Left lung (tissue), 10 donors: ENCODE measurements around the gene XAB2. TPM values are rescaled to one million over a fixed set of nuclear protein-coding genes. Genes with fewer than 3 reads are reported as not detected.
A peak's percentile ranks its signal among the peaks of the same experiment; 100 is the strongest.

Experiments used
- ATAC-seq: fragments of 200-7000 bp; cut with Tn5 transposase; one replicate; pipeline ENCODE4 v1.9.1; 2020; ENCODE audit warnings: moderate library complexity
- DNase-seq, 4 donors: peaks; one replicate each; pipeline ENCODE4 v3.0.0-alpha.2; 2013 to 2020
- H3K27ac ChIP-seq, 2 donors: fragments of 200-600 bp; sonication (generic) in 1 of 2; one replicate each; pipeline versions ENCODE4 v1.5.0 to v1.8.0; 2020 to 2021
- H3K27me3 ChIP-seq, 2 donors: fragments of 200-600 bp; sonication (generic) in 1 of 2; one replicate each; pipeline versions ENCODE4 v1.5.0 to v1.8.0; 2020 to 2021
- H3K36me3 ChIP-seq, 2 donors: fragments of 200-600 bp; sonication (generic) in 1 of 2; one replicate each; pipeline versions ENCODE4 v1.5.0 to v1.8.0; 2020 to 2021
- H3K4me1 ChIP-seq, 2 donors: fragments of 200-600 bp; one replicate each; pipeline ENCODE4 v1.8.0; 2021
- H3K4me3 ChIP-seq, 2 donors: fragments of 200-600 bp; sonication (generic) in 1 of 2; one replicate each; pipeline versions ENCODE4 v1.5.0 to v1.8.0; 2020 to 2021; ENCODE audit warnings: mild to moderate bottlenecking in 1 of 2
- H3K9me3 ChIP-seq, 2 donors: fragments of 200-600 bp; sonication (generic) in 1 of 2; one replicate each; pipeline versions ENCODE4 v1.5.0 to v1.8.0; 2020 to 2021
- intact Hi-C, 2 donors: fragments of 100-400 bp; cut with DNase I; formaldehyde crosslinking; loops; one replicate each; pipeline versions ENCODE4 v1.11.2 to v1.14.2; 2022
- polyA plus RNA-seq, 6 donors: library from polyadenylated mRNA; unstranded; fragments of 120-200 nt; gene quantifications; one replicate each; pipeline ENCODE4 v1.2.1, GENCODE V29; 2013; ENCODE audit not compliant: insufficient read length in 6 of 6
- total RNA-seq, 2 donors: library from RNA; stranded (reverse); fragmentation: NEBNext Ultra II Directional; extraction: Animal tissue kit (Norgen Biotek cat#: 25700); gene quantifications; one replicate each; pipeline ENCODE4 v1.2.1, GENCODE V29; 2021
- TF ChIP-seq, protein P1 (sequence below), 2 donors: fragments of 200-600 bp; sonication (generic) in 1 of 2; IDR thresholded peaks; one replicate each; pipeline versions ENCODE4 v1.5.0 to v1.8.0; 2021; ENCODE audit warnings: antibody characterized with exemption in 2 of 2
- donor health status: DM: no; HTN: yes; CAD: no.
- donor health status: DM: no; HTN: no; CAD: no.

XAB2 gene
- total and polyA plus RNA-seq, 8 donors: 30.5 to 38.8 (median 32.5) TPM

- intact Hi-C loops: no loop called here
- no peak overlapping the region for H3K27ac ChIP-seq
- no peak overlapping the region for H3K4me3 ChIP-seq
- peaks cover 0 to 57% of the 10 kb centered on the region in 2 donors for H3K36me3 ChIP-seq
- H3K27me3 ChIP-seq: no peaks in the 10 kb centered on the region
- DNase-seq (peak in 1 of 4 donors; percentile 48), ATAC-seq (no peak)
- no peaks in the 10 kb centered on the region for H3K9me3 ChIP-seq
- peaks cover 14 to 33% of the 10 kb centered on the region in 2 donors for H3K4me1 ChIP-seq
- TF ChIP-seq, protein P1, sequence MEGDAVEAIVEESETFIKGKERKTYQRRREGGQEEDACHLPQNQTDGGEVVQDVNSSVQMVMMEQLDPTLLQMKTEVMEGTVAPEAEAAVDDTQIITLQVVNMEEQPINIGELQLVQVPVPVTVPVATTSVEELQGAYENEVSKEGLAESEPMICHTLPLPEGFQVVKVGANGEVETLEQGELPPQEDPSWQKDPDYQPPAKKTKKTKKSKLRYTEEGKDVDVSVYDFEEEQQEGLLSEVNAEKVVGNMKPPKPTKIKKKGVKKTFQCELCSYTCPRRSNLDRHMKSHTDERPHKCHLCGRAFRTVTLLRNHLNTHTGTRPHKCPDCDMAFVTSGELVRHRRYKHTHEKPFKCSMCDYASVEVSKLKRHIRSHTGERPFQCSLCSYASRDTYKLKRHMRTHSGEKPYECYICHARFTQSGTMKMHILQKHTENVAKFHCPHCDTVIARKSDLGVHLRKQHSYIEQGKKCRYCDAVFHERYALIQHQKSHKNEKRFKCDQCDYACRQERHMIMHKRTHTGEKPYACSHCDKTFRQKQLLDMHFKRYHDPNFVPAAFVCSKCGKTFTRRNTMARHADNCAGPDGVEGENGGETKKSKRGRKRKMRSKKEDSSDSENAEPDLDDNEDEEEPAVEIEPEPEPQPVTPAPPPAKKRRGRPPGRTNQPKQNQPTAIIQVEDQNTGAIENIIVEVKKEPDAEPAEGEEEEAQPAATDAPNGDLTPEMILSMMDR (IDR thresholded peaks at IDR 0.05): no peak
Measured at GRCh38 chr19:7627166-7627565, 2.2 kb downstream of the XAB2 start.

GRCh38 chr19:7625763-7626372, 3.5 kb downstream of the XAB2 start:
- peak in 1 of 4 donors; percentile 75 for DNase-seq
- no peak for ATAC-seq
- Histone ChIP-seq H3K4me3 (no peak overlapping the region), H3K36me3 (peaks cover 0 to 66% of the 10 kb centered on the region in 2 donors), H3K27me3 (no peaks in the 10 kb centered on the region), H3K27ac (no peak overlapping the region), H3K9me3 (no peaks in the 10 kb centered on the region), H3K4me1 (peaks cover 14 to 23% of the 10 kb centered on the region in 2 donors)
- TF ChIP-seq, protein P1 (IDR thresholded peaks at IDR 0.05): no peak
- intact Hi-C loops: no loop called here

DNA sequence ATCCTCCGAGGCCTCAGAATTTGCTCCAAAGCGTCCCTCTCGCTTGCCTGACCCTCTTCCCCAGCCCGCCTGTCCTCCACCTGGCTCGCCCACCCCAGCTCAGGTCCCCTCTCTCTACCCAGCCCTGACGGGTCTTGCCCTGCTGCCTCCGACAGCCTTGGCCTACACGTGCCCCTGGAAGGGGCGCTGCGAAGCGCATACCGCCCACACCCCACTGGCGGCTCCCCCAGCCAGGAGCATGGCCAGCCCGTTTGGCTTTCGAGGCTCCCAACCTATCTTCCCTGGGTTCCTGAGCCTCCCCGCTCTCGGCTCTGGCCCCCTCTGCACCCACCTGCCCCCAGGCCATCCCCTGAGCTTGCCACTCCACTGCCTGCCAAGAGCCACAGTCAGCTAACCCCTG, 4.5 kb downstream of the XAB2 start:
- TF ChIP-seq, protein P1 (IDR thresholded peaks at IDR 0.05): no peak
- Histone ChIP-seq H3K4me3 (no peak overlapping the region), H3K9me3 (no peaks in the 10 kb centered on the region), H3K27me3 (no peaks in the 10 kb centered on the region), H3K27ac (no peak overlapping the region), H3K4me1 (peaks cover 8 to 21% of the 10 kb centered on the region in 2 donors), H3K36me3 (peaks cover 0 to 76% of the 10 kb centered on the region in 2 donors)
- no peak for ATAC-seq
- peak in 1 of 4 donors; percentile 58 for DNase-seq
- intact Hi-C loops: no loop called here

- Histone ChIP-seq H3K36me3 (peaks cover 0 to 85% of the 10 kb centered on the region in 2 donors), H3K4me1 (peaks cover 8 to 22% of the 10 kb centered on the region in 2 donors), H3K9me3 (no peaks in the 10 kb centered on the region), H3K27ac (no peak overlapping the region), H3K4me3 (no peak overlapping the region), H3K27me3 (no peaks in the 10 kb centered on the region)
- ATAC-seq (no peak), DNase-seq (peak in 1 of 4 donors; percentile 70)
- intact Hi-C loops: no loop called here
- TF ChIP-seq, protein P1 (IDR thresholded peaks at IDR 0.05): no peak
Measured at GRCh38 chr19:7623725-7624603, 5.4 kb downstream of the XAB2 start.
